Mesenchymal stem cell (in vitro differentiated cells and primary cell): ENCODE data around the gene CDC42SE2.
A peak's percentile ranks its signal among the peaks of the same experiment; 100 is the strongest.
"Not testable (repeated sequence)": the region's sequence is repeated elsewhere in the genome, so short reads cannot be mapped to it uniquely, and the experiment has no call there.

Experiments used
- DNase-seq: peaks from one replicate; pipeline ENCODE4 v3.0.0-alpha.2; 2013
- H2AFZ ChIP-seq: one replicate; pipeline ENCODE4 v1.6.1; 2013; ENCODE audit warnings: low read depth, mild to moderate bottlenecking, control low read depth, inconsistent platforms, low read length, moderate library complexity
- H2AK5ac ChIP-seq: 2 replicates; pipeline ENCODE4 v1.6.1; 2013; ENCODE audit warnings: low read length, moderate library complexity, mild to moderate bottlenecking, inconsistent platforms; ENCODE audit not compliant: severe bottlenecking
- H2BK120ac ChIP-seq: one replicate; pipeline ENCODE4 v1.6.1; 2013; ENCODE audit warnings: low read depth, mild to moderate bottlenecking, inconsistent platforms, low read length, moderate library complexity
- H2BK12ac ChIP-seq, 2 experiments: one replicate each; pipeline ENCODE4 v1.6.1; 2013; ENCODE audit warnings: inconsistent platforms in 2 of 2, low read length in 2 of 2, mild to moderate bottlenecking in 2 of 2, moderate library complexity in 2 of 2, control low read depth in 1 of 2
- H2BK15ac ChIP-seq: one replicate; pipeline ENCODE4 v1.6.1; 2013; ENCODE audit warnings: mild to moderate bottlenecking, low read depth, inconsistent platforms; ENCODE audit not compliant: poor library complexity, severe bottlenecking
- H2BK5ac ChIP-seq: 2 replicates; pipeline ENCODE4 v1.6.1; 2013; ENCODE audit warnings: low read depth, mild to moderate bottlenecking, low read length, control low read depth, inconsistent platforms; ENCODE audit not compliant: poor library complexity, severe bottlenecking
- H3K14ac ChIP-seq, 2 experiments: one replicate each; pipeline ENCODE4 v1.6.1; 2013; ENCODE audit warnings: inconsistent platforms in 2 of 2, low read length in 2 of 2, control low read depth in 1 of 2, mild to moderate bottlenecking in 1 of 2, moderate library complexity in 1 of 2
- H3K18ac ChIP-seq, 2 experiments: one replicate each; pipeline ENCODE4 v1.6.1; 2013; ENCODE audit warnings: inconsistent platforms in 2 of 2, low read length in 2 of 2, control low read depth in 1 of 2, low read depth in 1 of 2, mild to moderate bottlenecking in 1 of 2
- H3K23ac ChIP-seq, 2 experiments: one replicate each; pipeline ENCODE4 v1.6.1; 2013; ENCODE audit warnings: inconsistent platforms in 2 of 2, low read length in 2 of 2, mild to moderate bottlenecking in 2 of 2, moderate library complexity in 2 of 2, control low read depth in 1 of 2
- H3K27ac ChIP-seq: 2 replicates; pipeline ENCODE4 v1.5.1; 2013; ENCODE audit warnings: mild to moderate bottlenecking, moderate library complexity, low read length, control low read depth, inconsistent platforms; ENCODE audit not compliant: poor library complexity, severe bottlenecking
- H3K27me3 ChIP-seq, 2 experiments: 2 replicates each; pipeline versions ENCODE4 v1.6.1 to v1.7.0; 2013; ENCODE audit warnings: low read length in 2 of 2, mild to moderate bottlenecking in 2 of 2, moderate library complexity in 2 of 2, control low read depth in 1 of 2, inconsistent platforms in 1 of 2; ENCODE audit not compliant: control insufficient read depth in 1 of 2, insufficient read depth in 1 of 2
- H3K36me3 ChIP-seq, 2 experiments: 2 replicates each; pipeline versions ENCODE4 v1.6.1 to v1.7.0; 2013; ENCODE audit warnings: low read length in 2 of 2, control low read depth in 1 of 2, inconsistent platforms in 1 of 2, low read depth in 1 of 2, mild to moderate bottlenecking in 1 of 2; ENCODE audit not compliant: insufficient read depth in 2 of 2, control insufficient read depth in 1 of 2
- H3K4ac ChIP-seq, 2 experiments: one replicate each; pipeline ENCODE4 v1.6.1; 2013; ENCODE audit warnings: inconsistent platforms in 2 of 2, low read length in 2 of 2, mild to moderate bottlenecking in 2 of 2, moderate library complexity in 2 of 2, control low read depth in 1 of 2, low read depth in 1 of 2
- H3K4me1 ChIP-seq: 2 replicates; pipeline ENCODE4 v1.6.1; 2013; ENCODE audit warnings: low read depth, low read length, control low read depth; ENCODE audit not compliant: control insufficient read depth, insufficient read depth
- H3K4me2 ChIP-seq: 2 replicates; pipeline ENCODE4 v1.6.1; 2013; ENCODE audit warnings: low read length, mild to moderate bottlenecking, inconsistent platforms; ENCODE audit not compliant: poor library complexity, severe bottlenecking
- H3K4me3 ChIP-seq, 2 experiments: 2 replicates each; pipeline versions ENCODE4 v1.5.1 to v1.7.0; 2013; ENCODE audit warnings: low read length in 2 of 2, mild to moderate bottlenecking in 2 of 2, control low read depth in 1 of 2, low read depth in 1 of 2; ENCODE audit not compliant: insufficient read depth in 1 of 2
- H3K79me1 ChIP-seq: replicated peaks from 2 replicates; pipeline ENCODE4 v1.6.1; 2013; ENCODE audit warnings: mild to moderate bottlenecking, control low read depth, low read length, inconsistent platforms; ENCODE audit not compliant: poor library complexity, severe bottlenecking
- H3K9ac ChIP-seq: 2 replicates; pipeline ENCODE4 v1.7.0; 2013; ENCODE audit warnings: mild to moderate bottlenecking, low read length, moderate library complexity
- H3K9me3 ChIP-seq: 2 replicates; pipeline ENCODE4 v1.7.0; 2013; ENCODE audit warnings: mild to moderate bottlenecking, low read length; ENCODE audit not compliant: control insufficient read depth
- H4K8ac ChIP-seq: one replicate; pipeline ENCODE4 v1.6.1; 2013; ENCODE audit warnings: inconsistent platforms, mild to moderate bottlenecking, low read length, moderate library complexity
- H4K91ac ChIP-seq: one replicate; pipeline ENCODE4 v1.6.1; 2013; ENCODE audit warnings: mild to moderate bottlenecking, low read length, inconsistent platforms
- WGBS: methylation state at CpG from one replicate; pipeline ENCODE4 v1.1.7; 2013; ENCODE audit warnings: mixed read lengths; 5-methylcytosine and 5-hydroxymethylcytosine counted together

Gene CDC42SE2

DNA sequence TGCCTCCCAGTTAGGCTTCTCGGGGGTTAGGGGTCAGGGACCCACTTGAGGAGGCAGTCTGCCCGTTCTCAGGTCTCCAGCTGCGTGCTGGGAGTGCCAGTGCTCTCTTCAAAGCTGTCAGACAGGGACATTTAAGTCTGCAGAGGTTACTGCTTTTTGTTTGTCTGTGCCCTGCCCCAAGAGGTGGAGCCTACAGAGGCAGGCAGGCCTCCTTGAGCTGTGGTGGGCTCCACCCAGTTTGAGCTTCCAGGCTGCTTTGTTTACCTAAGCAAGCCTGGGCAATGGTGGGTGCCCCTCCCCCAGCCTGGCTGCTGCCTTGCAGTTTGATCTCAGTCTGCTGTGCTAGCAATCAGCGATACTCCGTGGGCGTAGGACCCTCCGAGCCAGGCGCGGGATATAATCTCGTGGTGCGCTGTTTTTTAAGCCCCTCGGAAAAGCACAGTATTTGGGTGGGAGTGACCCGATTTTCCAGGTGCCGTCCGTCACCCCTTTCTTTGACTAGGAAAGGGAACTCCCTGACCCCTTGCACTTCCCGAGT is 48.5 kb downstream of the CDC42SE2 start:
- H3K4me3 ChIP-seq, H2BK120ac ChIP-seq, H3K79me1 ChIP-seq, H2BK12ac ChIP-seq, H3K4ac ChIP-seq, H4K91ac ChIP-seq, H3K14ac ChIP-seq, H2AFZ ChIP-seq, H3K27ac ChIP-seq, H2AK5ac ChIP-seq, H3K23ac ChIP-seq, H3K4me2 ChIP-seq, H3K27me3 ChIP-seq, H3K9ac ChIP-seq, H3K36me3 ChIP-seq, H2BK15ac ChIP-seq, H2BK5ac ChIP-seq, H4K8ac ChIP-seq, H3K4me1 ChIP-seq, DNase-seq, H3K9me3 ChIP-seq: not testable (repeated sequence)
- WGBS, result 80% methylated on average over 16 of the region's 16 CpGs
- H3K18ac ChIP-seq, result peak overlapping the region in 1 of 2 experiments; percentile 73

DNA sequence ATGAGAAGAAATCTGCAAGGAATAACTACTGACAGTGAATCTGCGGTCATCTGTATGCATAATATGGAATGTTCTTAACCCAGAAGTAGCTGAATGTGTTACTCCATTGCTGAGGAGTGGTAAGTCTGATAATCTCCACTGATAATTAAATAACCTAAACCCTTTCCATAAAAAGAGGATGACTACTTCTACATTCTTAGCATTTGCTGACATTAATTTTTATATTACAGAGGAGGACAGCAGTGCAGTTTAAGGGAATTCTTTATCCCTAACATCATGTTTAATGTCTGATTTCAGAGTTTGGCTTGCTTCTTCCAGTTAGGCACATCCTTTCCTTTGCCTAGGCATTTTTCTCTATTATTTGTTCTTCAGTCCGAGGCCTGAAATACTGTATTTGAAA is 52.2 kb downstream of the CDC42SE2 start:
- H3K27ac ChIP-seq, result no peak overlapping the region
- no peak overlapping the region for H4K91ac ChIP-seq
- no peak overlapping the region for H2BK5ac ChIP-seq
- no peak overlapping the region for H3K4me3 ChIP-seq
- H3K18ac ChIP-seq, result no peak overlapping the region
- H3K9me3 ChIP-seq, result peaks cover under 1% of the 10 kb centered on the region
- H3K36me3 ChIP-seq, result peaks cover 0 to 7% of the 10 kb centered on the region in 2 experiments
- H2BK120ac ChIP-seq, result no peak overlapping the region
- no peaks in the 10 kb centered on the region for H3K27me3 ChIP-seq
- no peak overlapping the region for H2BK12ac ChIP-seq
- H3K14ac ChIP-seq, result no peak overlapping the region
- no peak overlapping the region for H3K23ac ChIP-seq
- H3K4me1 ChIP-seq, result peaks cover 7% of the 10 kb centered on the region
- H3K79me1 ChIP-seq, result peaks cover 8% of the 10 kb centered on the region
- no peak overlapping the region for H3K4ac ChIP-seq
- H2AFZ ChIP-seq, result no peak overlapping the region
- H2AK5ac ChIP-seq, result no peak overlapping the region
- no peak overlapping the region for H2BK15ac ChIP-seq
- no peak overlapping the region for H3K4me2 ChIP-seq
- WGBS, result 100% methylated on average over 1 of the region's 2 CpGs
- H4K8ac ChIP-seq, result no peak overlapping the region
- no peak overlapping the region for H3K9ac ChIP-seq
- no peak for DNase-seq

DNA sequence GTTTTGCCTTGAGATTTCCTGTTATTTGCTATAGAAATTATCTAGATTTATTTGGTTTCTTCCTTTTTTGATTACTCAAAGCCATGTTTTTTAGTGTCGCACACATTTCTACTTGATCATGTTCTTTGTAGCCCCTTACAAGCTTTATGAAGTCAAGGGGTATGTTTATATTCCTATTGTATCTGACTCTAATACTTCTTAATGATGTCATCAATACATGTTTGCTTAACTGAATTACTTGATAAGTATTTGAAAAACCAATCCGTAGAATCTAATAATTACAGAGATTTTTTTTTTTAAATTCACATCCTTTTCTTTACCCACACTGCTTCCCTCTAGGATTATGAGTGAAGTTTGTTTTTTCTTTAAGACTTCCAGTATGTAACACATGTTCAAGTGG is 53.0 kb downstream of the CDC42SE2 start:
- H2BK120ac ChIP-seq, result no peak overlapping the region
- no peak for DNase-seq
- peaks cover 8% of the 10 kb centered on the region for H3K79me1 ChIP-seq
- peaks cover 7% of the 10 kb centered on the region for H3K9me3 ChIP-seq
- H4K8ac ChIP-seq, result no peak overlapping the region
- no peak overlapping the region for H3K4me3 ChIP-seq
- no peak overlapping the region for H3K27ac ChIP-seq
- WGBS, result no CpG with 5 or more reads among the region's 2 CpGs
- H3K36me3 ChIP-seq, result peaks cover 0 to 12% of the 10 kb centered on the region in 2 experiments
- no peak overlapping the region for H3K18ac ChIP-seq
- no peak overlapping the region for H3K4me2 ChIP-seq
- no peaks in the 10 kb centered on the region for H3K27me3 ChIP-seq
- no peak overlapping the region for H2AFZ ChIP-seq
- no peak overlapping the region for H3K4ac ChIP-seq
- H2BK12ac ChIP-seq, result no peak overlapping the region
- H4K91ac ChIP-seq, result no peak overlapping the region
- H3K14ac ChIP-seq, result no peak overlapping the region
- H3K9ac ChIP-seq, result no peak overlapping the region
- H2AK5ac ChIP-seq, result no peak overlapping the region
- no peak overlapping the region for H3K23ac ChIP-seq
- H2BK15ac ChIP-seq, result no peak overlapping the region
- peaks cover 7% of the 10 kb centered on the region for H3K4me1 ChIP-seq
- no peak overlapping the region for H2BK5ac ChIP-seq

DNA sequence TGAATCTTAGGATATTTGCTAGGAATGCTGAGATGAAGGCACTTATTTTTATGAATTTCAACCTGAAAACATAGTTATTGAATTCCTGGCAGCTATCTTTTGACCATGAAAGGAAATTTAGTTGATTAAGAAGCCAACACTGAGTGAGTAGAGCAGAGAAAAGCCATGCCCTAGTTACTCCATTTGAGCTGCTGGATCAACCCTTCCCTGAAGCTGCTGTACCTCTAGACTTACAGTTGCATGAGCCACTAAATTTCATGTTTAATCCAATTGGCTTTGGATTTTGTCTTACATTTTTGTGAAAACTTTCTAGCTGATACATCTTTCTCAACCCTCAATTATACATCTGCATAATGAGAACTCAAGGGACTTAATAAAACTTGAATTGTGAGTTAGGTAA is 54.6 kb downstream of the CDC42SE2 start:
- Histone ChIP-seq H4K8ac (no peak overlapping the region), H3K23ac (no peak overlapping the region), H4K91ac (no peak overlapping the region), H2BK15ac (no peak overlapping the region), H2AFZ (no peak overlapping the region), H2BK12ac (no peak overlapping the region), H3K9ac (no peak overlapping the region), H3K18ac (no peak overlapping the region), H3K14ac (no peak overlapping the region), H3K9me3 (peaks cover 7% of the 10 kb centered on the region), H2BK120ac (no peak overlapping the region), H3K4ac (no peak overlapping the region), H3K4me3 (no peak overlapping the region), H2AK5ac (no peak overlapping the region), H3K4me1 (peaks cover 2% of the 10 kb centered on the region), H3K36me3 (peaks cover 0 to 12% of the 10 kb centered on the region in 2 experiments), H2BK5ac (no peak overlapping the region), H3K4me2 (no peak overlapping the region), H3K79me1 (peaks cover 14% of the 10 kb centered on the region), H3K27ac (no peak overlapping the region), H3K27me3 (no peaks in the 10 kb centered on the region)
- DNase-seq, result no peak
